Spinal cord (tissue), 10 donors: ENCODE data around the gene PHYH. TPM values are rescaled to one million over a fixed set of nuclear protein-coding genes. Genes with fewer than 3 reads are reported as not detected.
"Not testable (repeated sequence)": the region's sequence is repeated elsewhere in the genome, so short reads cannot be mapped to it uniquely, and the experiment has no call there.

Experiments
- DNase-seq, 6 donors: peaks; one replicate each; pipeline versions ENCODE4 v3.0.0 to v3.0.0-alpha.2; 2013 to 2015; ENCODE audit warnings: low spot score in 6 of 6, low read depth in 4 of 6
- H3K27ac ChIP-seq: one replicate; pipeline ENCODE4 v1.5.1; 2013; ENCODE audit warnings: low read depth, low read length, control low read depth
- H3K27me3 ChIP-seq: one replicate; pipeline ENCODE4 v1.6.1; 2013; ENCODE audit warnings: low read length; ENCODE audit not compliant: control insufficient read depth, insufficient read depth
- H3K36me3 ChIP-seq: one replicate; pipeline ENCODE4 v1.6.1; 2013; ENCODE audit warnings: low read length; ENCODE audit not compliant: control insufficient read depth, insufficient read depth
- H3K4me1 ChIP-seq: one replicate; pipeline ENCODE4 v1.6.1; 2013; ENCODE audit warnings: low read length; ENCODE audit not compliant: control insufficient read depth, insufficient read depth
- H3K4me3 ChIP-seq: one replicate; pipeline ENCODE4 v1.5.1; 2013; ENCODE audit warnings: low read depth, low read length, control low read depth
- H3K9me3 ChIP-seq: one replicate; pipeline ENCODE4 v1.6.1; 2013; ENCODE audit warnings: low read length; ENCODE audit not compliant: control insufficient read depth, insufficient read depth
- WGBS: methylation state at CpG from one replicate; pipeline ENCODE4 v1.1.5; 2013; ENCODE audit warnings: missing lambda C conversion rate; ENCODE audit not compliant: insufficient coverage; 5-methylcytosine and 5-hydroxymethylcytosine counted together
- polyA plus RNA-seq, 2 donors: library from polyadenylated mRNA; unstranded; fragments of 120-200 nt; gene quantifications; one replicate each; pipeline ENCODE4 v1.2.1, GENCODE V29; 2013; ENCODE audit not compliant: insufficient read length in 2 of 2
- total RNA-seq, 2 donors: library from RNA; depleted of rRNA in 1 of 2; stranded (reverse); fragments of 120-200 nt in 1 of 2; fragments of >200 nt in 1 of 2; gene quantifications; one replicate each; pipeline versions ENCODE4 v1.2.3 to v1.2.4, GENCODE V29; 2013 to 2014
- donor health status: healthy.

PHYH gene
- total and polyA plus RNA-seq, 4 donors = 23.1 to 35.9 (median 31.3) TPM

DNA sequence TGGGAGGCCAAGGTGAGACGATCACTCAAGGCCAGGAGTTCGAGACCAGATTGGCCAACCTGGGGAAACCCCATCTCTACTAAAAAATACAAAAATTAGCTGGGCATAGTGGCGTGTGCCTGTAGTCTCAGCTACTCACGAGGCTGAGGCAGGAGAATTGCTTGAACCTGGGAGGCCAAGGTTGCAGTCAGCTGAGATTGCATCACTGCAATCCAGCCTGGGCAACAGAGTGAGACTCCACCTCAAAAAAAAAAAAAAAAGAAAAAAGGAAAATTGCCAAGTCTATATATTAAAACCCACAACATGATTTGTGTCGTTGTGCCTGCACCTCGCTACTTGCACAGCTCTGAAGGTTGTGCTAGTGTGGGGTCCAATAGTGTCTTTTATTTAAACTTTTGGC lies 17.5 kb downstream of the PHYH start:
- H3K27ac ChIP-seq, H3K9me3 ChIP-seq, H3K27me3 ChIP-seq, H3K4me3 ChIP-seq, DNase-seq, H3K4me1 ChIP-seq: not testable (repeated sequence)
- 90% methylated on average over 2 of the region's 6 CpGs for WGBS
- peaks cover 11% of the 10 kb centered on the region for H3K36me3 ChIP-seq

DNA sequence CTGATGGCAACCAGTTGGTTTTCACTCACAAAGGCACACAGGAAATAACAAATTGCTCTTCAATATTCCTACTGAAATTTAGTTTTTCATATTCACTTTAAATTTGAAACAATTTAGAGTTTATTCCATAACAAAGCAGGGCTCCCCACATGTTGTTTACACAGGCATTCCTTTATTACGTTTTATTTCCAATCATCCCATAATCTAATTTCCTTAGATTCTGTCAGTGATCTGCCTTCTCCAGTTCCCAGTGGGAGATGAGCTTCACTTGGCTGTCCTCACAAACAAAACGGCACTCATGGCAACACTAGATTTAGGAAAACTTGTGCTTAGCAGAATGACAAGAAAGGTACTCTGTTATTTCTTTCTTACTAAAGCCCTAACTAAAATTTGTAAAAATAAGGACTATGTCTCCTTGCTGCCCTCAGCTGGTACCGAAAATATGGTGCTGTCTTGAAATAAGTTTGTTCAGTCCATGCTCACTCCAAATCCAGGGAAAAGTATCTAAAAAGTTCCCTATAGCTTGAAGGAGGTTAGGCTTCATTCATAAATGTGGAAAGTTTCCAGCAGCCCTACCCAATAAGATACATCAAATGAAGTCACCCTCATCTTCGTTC lies 23.0 kb downstream of the PHYH start:
- Histone ChIP-seq H3K4me1 (peaks cover 10% of the 10 kb centered on the region), H3K4me3 (no peak overlapping the region), H3K27me3 (no peaks in the 10 kb centered on the region), H3K9me3 (no peaks in the 10 kb centered on the region), H3K36me3 (peaks cover 2% of the 10 kb centered on the region), H3K27ac (no peak overlapping the region)
- DNase-seq = peak in 3 of 6 donors; percentile 23 to 70 (median 52)
- 55% methylated on average over 1 of the region's 4 CpGs for WGBS

- 100% methylated on average over 1 of the region's 11 CpGs for WGBS
- not testable (repeated sequence) for H3K27me3 ChIP-seq, DNase-seq, H3K9me3 ChIP-seq, H3K36me3 ChIP-seq, H3K4me3 ChIP-seq, H3K27ac ChIP-seq
- H3K4me1 ChIP-seq = peaks cover 16% of the 10 kb centered on the region
These were observed 23.7 kb downstream of the PHYH start for GRCh38 chr10:13276146-13276545.

DNA sequence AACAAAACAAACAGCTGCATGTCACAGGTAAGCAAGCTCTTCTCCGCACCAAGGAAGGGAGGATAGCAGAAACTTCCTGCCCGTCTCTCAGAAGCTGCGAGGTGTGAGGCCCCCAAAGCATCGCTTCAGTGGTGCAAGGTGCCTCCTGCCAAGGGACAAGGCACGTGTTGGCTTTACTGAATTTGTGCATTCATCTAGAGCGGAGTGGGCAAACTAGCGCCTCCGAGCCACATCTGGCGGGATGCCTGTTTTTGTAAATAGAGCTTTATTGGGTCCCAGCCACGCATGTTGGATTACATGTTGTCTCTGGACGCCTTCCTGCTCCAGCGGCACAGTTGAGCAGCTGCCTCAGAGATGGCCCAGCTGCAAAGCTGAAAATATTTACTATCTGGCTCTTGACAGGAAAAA lies 27.7 kb downstream of the PHYH start:
- peaks cover 16% of the 10 kb centered on the region for H3K4me1 ChIP-seq
- H3K9me3 ChIP-seq = no peaks in the 10 kb centered on the region
- WGBS = 16% methylated on average over 12 of the region's 12 CpGs
- H3K36me3 ChIP-seq = no peaks in the 10 kb centered on the region
- DNase-seq = peak; percentile 57 to 93 (median 68)
- H3K27ac ChIP-seq = no peak overlapping the region
- no peaks in the 10 kb centered on the region for H3K27me3 ChIP-seq
- H3K4me3 ChIP-seq = no peak overlapping the region

- no peak overlapping the region for H3K27ac ChIP-seq
These were observed 28.2 kb downstream of the PHYH start for GRCh38 chr10:13271552-13272163.

GRCh38 chr10:13270877-13271551 lies 28.9 kb downstream of the PHYH start:
- 98% methylated on average over 4 of the region's 9 CpGs for WGBS
- Histone ChIP-seq H3K36me3 (no peaks in the 10 kb centered on the region), H3K4me3 (no peak overlapping the region), H3K27ac (no peak overlapping the region), H3K4me1 (peaks cover 16% of the 10 kb centered on the region), H3K27me3 (no peaks in the 10 kb centered on the region), H3K9me3 (no peaks in the 10 kb centered on the region)
- DNase-seq = no peak

More at GRCh38 chr10:13271552-13272163, 28.2 kb downstream of the PHYH start:
- no peaks in the 10 kb centered on the region for H3K9me3 ChIP-seq
- peak in 2 of 6 donors; percentile 7 to 10 for DNase-seq
- H3K27me3 ChIP-seq = no peaks in the 10 kb centered on the region
- no peaks in the 10 kb centered on the region for H3K36me3 ChIP-seq
- no peak overlapping the region for H3K4me3 ChIP-seq
- peaks cover 16% of the 10 kb centered on the region for H3K4me1 ChIP-seq
- 18% methylated on average over 4 of the region's 14 CpGs for WGBS

GRCh38 chr10:13268841-13269240 lies 31.0 kb downstream of the PHYH start:
- H3K4me1 ChIP-seq = peaks cover 16% of the 10 kb centered on the region
- no peaks in the 10 kb centered on the region for H3K27me3 ChIP-seq
- peak in 1 of 6 donors; percentile 56 for DNase-seq
- 40% methylated on average over 1 of the region's 3 CpGs for WGBS
- H3K9me3 ChIP-seq = no peaks in the 10 kb centered on the region
- H3K4me3 ChIP-seq = no peak overlapping the region
- H3K36me3 ChIP-seq = no peaks in the 10 kb centered on the region
- no peak overlapping the region for H3K27ac ChIP-seq

DNA sequence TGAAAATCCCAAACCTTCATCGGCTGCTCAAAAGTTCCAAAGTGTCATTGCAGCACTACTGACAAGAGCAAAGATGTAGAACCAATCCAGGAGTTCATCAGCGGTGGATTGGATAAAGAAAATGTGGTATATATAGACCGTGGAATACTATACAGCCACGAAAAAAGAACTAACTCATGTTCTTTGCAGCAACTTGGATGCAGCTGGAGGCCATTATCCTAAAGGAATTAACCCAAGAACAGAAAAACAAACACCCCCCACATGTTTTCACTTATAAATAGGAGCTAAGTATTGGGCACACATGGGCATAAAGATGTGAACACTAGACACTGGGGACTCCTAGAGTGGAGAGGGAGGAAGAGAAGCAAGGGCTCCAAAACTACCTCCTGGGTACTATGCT lies 31.6 kb downstream of the PHYH start:
- no peak for DNase-seq
- Histone ChIP-seq H3K4me1 (peaks cover 16% of the 10 kb centered on the region), H3K9me3 (no peaks in the 10 kb centered on the region), H3K4me3 (no peak overlapping the region), H3K27me3 (no peaks in the 10 kb centered on the region), H3K27ac (no peak overlapping the region), H3K36me3 (no peaks in the 10 kb centered on the region)
- WGBS = no CpG with 5 or more reads among the region's 4 CpGs

GRCh38 chr10:13263591-13263990 lies 36.3 kb downstream of the PHYH start:
- Histone ChIP-seq H3K4me1 (no peaks in the 10 kb centered on the region), H3K27ac (no peak overlapping the region)
- WGBS = 62% methylated on average over 7 of the region's 7 CpGs

More at GRCh38 chr10:13263591-13263990, 36.3 kb downstream of the PHYH start:
- Histone ChIP-seq H3K27me3 (no peaks in the 10 kb centered on the region), H3K9me3 (no peaks in the 10 kb centered on the region), H3K36me3 (no peaks in the 10 kb centered on the region), H3K4me3 (no peak overlapping the region)
- DNase-seq = peak in 2 of 6 donors; percentile 39 to 41
